Astrocyte of the cerebellum (primary cell): ENCODE data around the gene CCDC7.
A peak's percentile ranks its signal among the peaks of the same experiment; 100 is the strongest.
"Not testable (repeated sequence)": the region's sequence is repeated elsewhere in the genome, so short reads cannot be mapped to it uniquely, and the experiment has no call there.

ENCODE experiments used
- DNase-seq: peaks from one replicate; pipeline ENCODE4 v3.0.0-alpha.2; 2011; ENCODE audit warnings: low read depth
- H3K4me3 ChIP-seq: 2 replicates; pipeline ENCODE4 v1.5.1; 2011; ENCODE audit warnings: mild to moderate bottlenecking, low read depth, low read length, moderate library complexity
- in situ Hi-C: cut with HindIII; loops from 2 replicates; pipeline ENCODE4 v1.10.0; 2017; ENCODE audit warnings: low sequenced_read_pairs
- TF ChIP-seq, protein P1 (sequence below): IDR thresholded peaks from 2 replicates; pipeline ENCODE4 v1.5.1; 2012; ENCODE audit warnings: low read length, low read depth, moderate library complexity, mild to moderate bottlenecking; ENCODE audit errors: missing control alignments

Gene CCDC7

DNA sequence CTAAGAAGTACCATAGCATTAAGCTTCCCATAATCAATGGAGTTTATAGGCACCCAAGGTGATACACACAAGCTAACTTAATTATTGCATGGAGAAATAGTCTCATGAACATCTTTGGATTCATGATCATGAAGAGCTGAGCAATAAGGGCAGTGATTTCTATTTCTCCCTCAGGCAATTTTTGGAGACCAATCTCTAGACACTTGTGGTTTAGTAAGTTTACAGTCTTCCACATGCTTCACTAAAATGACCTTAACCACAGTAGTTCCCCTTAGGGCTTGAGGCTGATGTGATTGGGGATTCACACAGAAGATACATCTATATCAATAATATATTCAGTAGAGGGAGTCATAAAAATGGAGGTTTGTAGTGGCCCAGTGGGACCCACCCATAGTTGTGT, 241.2 kb downstream of the CCDC7 start:
- in situ Hi-C loops: no loop called here
- no peak overlapping the region for H3K4me3 ChIP-seq
- no peak for DNase-seq
- TF ChIP-seq, protein P1, sequence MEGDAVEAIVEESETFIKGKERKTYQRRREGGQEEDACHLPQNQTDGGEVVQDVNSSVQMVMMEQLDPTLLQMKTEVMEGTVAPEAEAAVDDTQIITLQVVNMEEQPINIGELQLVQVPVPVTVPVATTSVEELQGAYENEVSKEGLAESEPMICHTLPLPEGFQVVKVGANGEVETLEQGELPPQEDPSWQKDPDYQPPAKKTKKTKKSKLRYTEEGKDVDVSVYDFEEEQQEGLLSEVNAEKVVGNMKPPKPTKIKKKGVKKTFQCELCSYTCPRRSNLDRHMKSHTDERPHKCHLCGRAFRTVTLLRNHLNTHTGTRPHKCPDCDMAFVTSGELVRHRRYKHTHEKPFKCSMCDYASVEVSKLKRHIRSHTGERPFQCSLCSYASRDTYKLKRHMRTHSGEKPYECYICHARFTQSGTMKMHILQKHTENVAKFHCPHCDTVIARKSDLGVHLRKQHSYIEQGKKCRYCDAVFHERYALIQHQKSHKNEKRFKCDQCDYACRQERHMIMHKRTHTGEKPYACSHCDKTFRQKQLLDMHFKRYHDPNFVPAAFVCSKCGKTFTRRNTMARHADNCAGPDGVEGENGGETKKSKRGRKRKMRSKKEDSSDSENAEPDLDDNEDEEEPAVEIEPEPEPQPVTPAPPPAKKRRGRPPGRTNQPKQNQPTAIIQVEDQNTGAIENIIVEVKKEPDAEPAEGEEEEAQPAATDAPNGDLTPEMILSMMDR: no peak

DNA sequence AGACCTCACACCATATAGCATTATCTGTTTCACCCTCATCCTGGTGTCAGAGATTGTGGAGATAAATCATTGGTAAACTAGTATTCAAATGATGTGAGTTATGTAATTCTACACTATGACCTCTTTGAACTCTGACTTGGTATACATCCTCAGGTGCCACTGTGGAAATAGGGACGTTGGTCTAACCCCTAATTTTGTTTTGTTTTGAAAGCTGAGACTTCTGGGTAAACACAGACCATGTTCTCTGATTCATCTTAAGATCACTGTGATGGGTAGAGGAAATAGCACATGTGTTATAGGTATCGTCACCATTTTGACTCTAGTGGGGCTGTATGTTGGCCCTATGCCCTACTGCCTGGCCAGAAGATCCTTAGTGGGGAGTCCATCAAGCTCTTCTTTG, 241.6 kb downstream of the CCDC7 start:
- TF ChIP-seq, protein P1: no peak
- no peak for DNase-seq
- no peak overlapping the region for H3K4me3 ChIP-seq
- in situ Hi-C loops: no loop called here

DNA sequence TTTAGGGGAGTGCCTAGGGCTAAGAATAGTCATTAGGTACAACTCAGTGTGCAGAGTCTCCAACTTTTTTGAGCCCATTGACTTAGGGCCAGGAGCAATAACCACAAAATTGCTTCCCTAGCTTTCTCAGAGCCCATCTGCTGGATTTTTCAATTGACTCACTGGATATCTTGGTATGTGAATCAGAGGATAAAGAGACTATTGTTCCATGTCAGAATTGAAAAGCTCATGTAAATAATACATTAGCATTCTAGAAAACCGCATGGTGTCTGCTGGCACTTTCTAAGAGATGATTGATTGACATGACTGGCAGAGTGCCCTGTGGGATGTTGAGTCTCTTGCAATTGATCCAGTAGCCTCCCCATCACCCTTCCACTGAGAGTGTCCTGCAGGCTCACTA, 246.2 kb downstream of the CCDC7 start:
- TF ChIP-seq, protein P1: no peak
- DNase-seq: peak; percentile 87
- no peak overlapping the region for H3K4me3 ChIP-seq
- in situ Hi-C loops: no loop called here

DNA sequence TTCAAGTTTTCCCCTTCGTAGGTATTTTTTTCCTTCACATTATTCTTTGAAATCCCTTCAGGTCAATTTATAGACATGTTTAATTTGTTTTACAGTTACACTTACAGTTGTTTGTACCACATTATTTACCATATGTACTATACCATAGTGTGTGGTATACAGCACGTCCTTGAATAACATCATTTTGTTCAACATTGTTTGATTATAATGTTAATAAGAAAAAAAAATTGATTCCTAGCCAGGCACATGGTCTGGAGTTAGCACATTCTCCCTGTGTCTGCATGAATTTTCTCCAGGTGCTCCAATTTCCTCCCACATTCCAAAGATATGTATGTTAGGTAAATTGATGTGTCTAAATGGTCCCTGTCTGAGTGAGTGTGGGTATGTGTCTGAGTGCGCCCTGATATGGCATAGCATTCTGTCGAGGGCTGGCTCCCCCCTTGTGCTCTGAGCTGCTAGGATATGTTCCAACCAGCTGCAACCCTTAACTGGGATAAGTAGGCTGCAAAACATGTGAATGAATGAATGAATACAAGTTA, 247.6 kb downstream of the CCDC7 start:
- no peak for DNase-seq
- no peak overlapping the region for H3K4me3 ChIP-seq
- TF ChIP-seq, protein P1: no peak
- in situ Hi-C loops: no loop called here

DNA sequence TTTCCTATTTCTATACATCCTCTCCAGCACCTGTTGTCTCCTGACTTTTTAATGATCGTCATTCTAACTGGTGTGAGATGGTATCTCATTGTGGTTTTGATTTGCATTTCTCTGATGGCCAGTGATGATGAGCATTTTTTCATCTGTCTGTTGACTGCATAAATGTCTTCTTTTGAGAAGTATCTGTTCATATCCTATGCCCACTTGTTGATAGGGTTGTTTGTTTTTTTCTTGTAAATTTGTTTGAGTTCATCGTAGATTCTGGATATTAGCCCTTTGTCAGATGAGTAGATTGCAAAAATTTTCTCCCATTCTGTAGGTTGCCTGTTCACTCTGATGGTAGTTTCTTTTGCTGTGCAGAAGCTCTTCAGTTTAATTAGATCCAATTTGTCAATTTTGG, 253.7 kb downstream of the CCDC7 start:
- H3K4me3 ChIP-seq, DNase-seq, in situ Hi-C loops: not testable (repeated sequence)

DNA sequence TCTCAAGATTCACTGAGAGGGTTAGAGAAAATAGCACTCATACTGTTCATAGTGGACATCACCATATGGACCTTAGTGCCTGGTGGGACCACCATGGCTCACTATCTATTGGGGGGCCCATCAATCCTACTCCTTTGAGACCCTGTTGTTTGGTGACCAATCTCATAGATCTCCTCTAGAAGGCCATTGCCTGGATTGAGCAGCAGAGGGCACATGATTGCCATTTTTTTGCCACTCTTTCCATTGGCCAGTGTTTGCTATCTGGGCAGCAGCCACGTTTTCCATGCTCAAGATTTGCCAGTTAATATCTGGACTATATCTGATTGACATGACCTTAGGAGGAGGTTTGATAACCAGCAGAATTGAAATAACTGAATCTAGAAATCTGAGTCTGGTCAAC, 267.6 kb downstream of the CCDC7 start:
- TF ChIP-seq, protein P1: no peak
- H3K4me3 ChIP-seq: no peak overlapping the region
- DNase-seq: no peak
- in situ Hi-C loops: no loop called here

DNA sequence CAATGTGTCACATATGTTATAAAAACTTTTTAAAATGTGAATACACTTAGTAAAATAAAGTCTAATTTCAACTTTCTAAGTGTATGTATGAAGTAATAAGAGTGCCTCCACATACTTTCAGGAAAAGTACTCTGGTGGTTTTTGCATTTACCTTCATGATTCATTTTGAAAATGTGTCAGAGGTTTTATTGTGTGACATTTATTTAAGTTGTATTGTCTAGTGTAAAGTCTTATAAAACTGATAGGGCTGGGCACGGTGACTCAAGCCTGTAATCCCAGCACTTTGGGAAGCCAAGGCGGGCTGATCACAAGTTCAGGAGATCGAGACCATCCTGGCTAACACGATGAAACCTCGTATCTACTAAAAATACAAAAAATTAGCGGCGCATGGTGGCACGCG, 285.6 kb downstream of the CCDC7 start:
- in situ Hi-C loops: no loop called here
- TF ChIP-seq, protein P1: no peak
- no peak overlapping the region for H3K4me3 ChIP-seq
- DNase-seq: no peak
